Hepatocyte (in vitro differentiated cells): ENCODE data around the gene CSNK1D. TPM values are rescaled to one million over a fixed set of nuclear protein-coding genes. Genes with fewer than 3 reads are reported as not detected.

Experiments
- DNase-seq: peaks from one replicate; pipeline ENCODE4 v3.0.0-alpha.2; 2016; ENCODE audit warnings: low spot score
- H2AFZ ChIP-seq: fragments of 200-600 bp; sonication (generic); 2 replicates; pipeline ENCODE4 v1.6.0; 2016; ENCODE audit warnings: antibody characterized with exemption, mild to moderate bottlenecking
- H3K27ac ChIP-seq: fragments of 200-600 bp; sonication (generic); 2 replicates; pipeline ENCODE4 v1.5.1; 2016; ENCODE audit warnings: mild to moderate bottlenecking
- H3K27me3 ChIP-seq: fragments of 200-600 bp; sonication (generic); 2 replicates; pipeline ENCODE4 v1.6.1; 2016
- H3K36me3 ChIP-seq: fragments of 200-600 bp; sonication (generic); replicated peaks from 2 replicates; pipeline ENCODE4 v1.5.1; 2016; ENCODE audit warnings: low read depth; ENCODE audit not compliant: insufficient read depth
- H3K4me1 ChIP-seq: fragments of 200-600 bp; sonication (generic); 2 replicates; pipeline ENCODE4 v1.5.1; 2016; ENCODE audit warnings: mild to moderate bottlenecking, moderate library complexity; ENCODE audit not compliant: insufficient read depth
- H3K4me2 ChIP-seq: fragments of 200-600 bp; sonication (generic); 2 replicates; pipeline ENCODE4 v1.6.0; 2016
- H3K4me3 ChIP-seq: fragments of 200-600 bp; sonication (generic); 2 replicates; pipeline ENCODE4 v1.5.1; 2016; ENCODE audit warnings: mild to moderate bottlenecking
- H3K79me2 ChIP-seq: fragments of 200-600 bp; sonication (generic); 2 replicates; pipeline ENCODE4 v1.6.0; 2017; ENCODE audit warnings: mild to moderate bottlenecking
- H3K9me2 ChIP-seq: fragments of 200-600 bp; sonication (generic); replicated peaks from 2 replicates; pipeline ENCODE4 v1.6.0; 2017; ENCODE audit warnings: mild to moderate bottlenecking; ENCODE audit not compliant: insufficient read depth
- H3K9me3 ChIP-seq: fragments of 200-600 bp; sonication (generic); 2 replicates; pipeline ENCODE4 v1.5.1; 2016; ENCODE audit warnings: low read depth, mild to moderate bottlenecking
- H4K20me1 ChIP-seq: fragments of 200-600 bp; sonication (generic); 2 replicates; pipeline ENCODE4 v1.6.0; 2016; ENCODE audit warnings: mild to moderate bottlenecking; ENCODE audit not compliant: insufficient read depth, poor library complexity, severe bottlenecking
- CTCF ChIP-seq: fragments of 200-600 bp; sonication (generic); IDR thresholded peaks from 2 replicates; pipeline ENCODE4 v1.5.1; 2016; ENCODE audit warnings: antibody characterized with exemption, mild to moderate bottlenecking; ENCODE audit not compliant: poor library complexity
- EZH2 ChIP-seq: fragments of 200-600 bp; sonication (generic); IDR thresholded peaks from 2 replicates; pipeline ENCODE4 v1.6.1; 2016; ENCODE audit warnings: antibody characterized with exemption, mild to moderate bottlenecking, borderline replicate concordance
- EZH2phosphoT487 ChIP-seq: fragments of 200-600 bp; sonication (generic); IDR thresholded peaks from one replicate; pipeline ENCODE4 v1.6.1; 2018; ENCODE audit warnings: antibody characterized with exemption, mild to moderate bottlenecking, low read depth, moderate library complexity; ENCODE audit not compliant: unreplicated experiment, severe bottlenecking
- WGBS: methylation state at CpG from one replicate; pipeline ENCODE4 v1.1.6; 2016; ENCODE audit warnings: low lambda C conversion rate; ENCODE audit errors: missing lambda C conversion rate; 5-methylcytosine and 5-hydroxymethylcytosine counted together
- polyA plus RNA-seq: library from polyadenylated mRNA; unstranded; fragments of >200 nt; fragmentation: Nextera tagmentation; extraction: Ambion mirVana; gene quantifications from 2 replicates; pipeline ENCODE4 v1.2.1, GENCODE V29; 2016
- total RNA-seq: library from RNA; depleted of rRNA; stranded (reverse); fragments of >200 nt; gene quantifications from 2 replicates; pipeline ENCODE4 v1.2.3, GENCODE V29; 2014

CSNK1D gene
- total and polyA plus RNA-seq, 2 experiments from 2014 or later, result 72.5 to 152 TPM

- H3K4me1 ChIP-seq, result peaks cover 8% of the 10 kb centered on the region
- no peaks in the 10 kb centered on the region for H3K36me3 ChIP-seq
- no peak for TF ChIP-seq EZH2phosphoT487
- TF ChIP-seq CTCF, result no peak
- TF ChIP-seq EZH2, result no peak
- WGBS, result 84% methylated on average over 10 of the region's 10 CpGs
- H3K9me3 ChIP-seq, result no peaks in the 10 kb centered on the region
- H3K79me2 ChIP-seq, result no peaks in the 10 kb centered on the region
- H3K4me3 ChIP-seq, result no peak overlapping the region
- H3K27me3 ChIP-seq, result no peaks in the 10 kb centered on the region
- no peak overlapping the region for H2AFZ ChIP-seq
- no peak overlapping the region for H3K4me2 ChIP-seq
- no peak overlapping the region for H3K27ac ChIP-seq
- H3K9me2 ChIP-seq, result no peaks in the 10 kb centered on the region
- no peaks in the 10 kb centered on the region for H4K20me1 ChIP-seq
- DNase-seq, result no peak
Measured at GRCh38 chr17:82202981-82203380, 70.5 kb downstream of the CSNK1D start.

- no peak overlapping the region for H3K4me2 ChIP-seq
- no peaks in the 10 kb centered on the region for H3K9me2 ChIP-seq
- H4K20me1 ChIP-seq, result no peaks in the 10 kb centered on the region
- no peak overlapping the region for H3K27ac ChIP-seq
- no peaks in the 10 kb centered on the region for H3K79me2 ChIP-seq
- no peaks in the 10 kb centered on the region for H3K27me3 ChIP-seq
- H3K36me3 ChIP-seq, result no peaks in the 10 kb centered on the region
- 93% methylated on average over 23 of the region's 23 CpGs for WGBS
- H3K4me1 ChIP-seq, result peaks cover 8% of the 10 kb centered on the region
- TF ChIP-seq EZH2 (no peak), CTCF (no peak), EZH2phosphoT487 (no peak)
- no peak overlapping the region for H3K4me3 ChIP-seq
- no peaks in the 10 kb centered on the region for H3K9me3 ChIP-seq
- no peak for DNase-seq
- H2AFZ ChIP-seq, result no peak overlapping the region
Measured at GRCh38 chr17:82201498-82201910, 72.0 kb downstream of the CSNK1D start.

DNA sequence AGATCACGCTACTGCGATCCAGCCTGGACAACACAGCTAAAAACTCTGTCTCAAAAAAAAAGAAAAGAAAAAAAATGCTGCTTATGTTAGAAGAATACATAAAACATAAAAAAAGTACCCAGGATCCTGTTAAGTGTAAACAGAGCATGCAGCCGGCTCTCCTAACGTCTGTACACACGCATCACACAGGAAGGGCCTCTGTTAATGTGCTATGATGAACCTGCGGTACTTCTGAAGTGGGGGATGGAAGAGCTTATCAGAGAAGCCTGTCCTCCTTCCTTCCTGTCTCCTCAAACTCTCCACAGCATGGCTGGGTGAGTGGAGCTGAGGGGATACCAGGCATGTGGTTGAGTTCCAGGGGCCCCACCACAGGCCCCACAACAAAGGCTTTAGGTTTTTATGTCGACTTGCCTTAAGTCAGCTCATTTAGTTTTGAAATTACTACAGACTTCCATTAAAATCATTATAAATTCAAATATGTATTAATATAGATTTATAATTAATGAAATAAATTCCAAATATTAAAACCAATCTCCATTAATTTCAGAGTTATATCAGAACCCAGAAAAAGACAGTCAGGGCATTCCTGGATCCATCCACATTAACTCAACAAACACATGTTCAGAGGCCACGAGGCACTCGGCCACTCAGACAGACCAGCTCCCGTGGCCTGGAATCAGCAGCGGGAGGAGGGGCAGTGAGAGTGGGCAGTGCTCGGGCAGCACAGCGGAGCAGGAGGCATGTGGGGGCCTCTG is 72.6 kb downstream of the CSNK1D start:
- 82% methylated on average over 13 of the region's 13 CpGs for WGBS
- H3K79me2 ChIP-seq, result no peaks in the 10 kb centered on the region
- peaks cover 8% of the 10 kb centered on the region for H3K4me1 ChIP-seq
- H2AFZ ChIP-seq, result no peak overlapping the region
- TF ChIP-seq EZH2 (no peak), EZH2phosphoT487 (no peak), CTCF (no peak)
- no peaks in the 10 kb centered on the region for H3K9me2 ChIP-seq
- DNase-seq, result no peak
- H3K27me3 ChIP-seq, result no peaks in the 10 kb centered on the region
- no peaks in the 10 kb centered on the region for H4K20me1 ChIP-seq
- H3K4me3 ChIP-seq, result no peak overlapping the region
- no peaks in the 10 kb centered on the region for H3K36me3 ChIP-seq
- no peaks in the 10 kb centered on the region for H3K9me3 ChIP-seq
- H3K27ac ChIP-seq, result no peak overlapping the region
- no peak overlapping the region for H3K4me2 ChIP-seq
